Prostate gland (tissue), 2 donors: ENCODE data around the gene GCM1. TPM values are rescaled to one million over a fixed set of nuclear protein-coding genes. Genes with fewer than 3 reads are reported as not detected.

Experiments
- DNase-seq: peaks from one replicate; pipeline ENCODE4 v3.0.0-alpha.2; 2019; ENCODE audit warnings: low spot score
- H3K27ac ChIP-seq, 2 donors: fragments of 200-600 bp; sonication (generic); 2 replicates each; pipeline ENCODE4 v1.5.1; 2017 to 2019
- H3K27me3 ChIP-seq: fragments of 200-600 bp; sonication (generic); replicated peaks from 2 replicates; pipeline ENCODE4 v1.5.1; 2019; ENCODE audit not compliant: insufficient read depth
- H3K36me3 ChIP-seq, 2 donors: fragments of 200-600 bp; sonication (generic); 1 replicate in 1 of 2; 2 replicates in 1 of 2; pipeline versions ENCODE4 v1.5.1 to v1.8.1; 2017 to 2019
- H3K4me1 ChIP-seq: fragments of 200-600 bp; sonication (generic); replicated peaks from 2 replicates; pipeline ENCODE4 v1.5.1; 2019
- H3K4me3 ChIP-seq, 2 donors: fragments of 200-600 bp; sonication (generic); 2 replicates each; pipeline ENCODE4 v1.5.1; 2017 to 2019
- H3K9me3 ChIP-seq: fragments of 200-600 bp; sonication (generic); 2 replicates; pipeline ENCODE4 v1.5.1; 2017
- POLR2A ChIP-seq: fragments of 450-650 bp; IDR thresholded peaks from one replicate; pipeline ENCODE4 v1.6.1; 2016; ENCODE audit warnings: antibody characterized with exemption, mild to moderate bottlenecking
- POLR2AphosphoS5 ChIP-seq: sonication (generic); formaldehyde crosslinking; IDR thresholded peaks from one replicate; pipeline ENCODE4 v1.6.1; 2017; ENCODE audit warnings: antibody characterized with exemption
- WGBS: methylation state at CpG from one replicate; pipeline ENCODE4 v1.1.5; 2018; 5-methylcytosine and 5-hydroxymethylcytosine counted together
- intact Hi-C: fragments of 100-400 bp; cut with DNase I; formaldehyde crosslinking; loops from one replicate; pipeline ENCODE4 v1.14.2; 2022
- total RNA-seq, 2 donors: library from RNA; depleted of rRNA; stranded (reverse); fragments of >200 nt; gene quantifications; one replicate each; pipeline ENCODE4 v1.1.0, GENCODE V29; 2016
- TF ChIP-seq, protein P1 (sequence below), 4 experiments: fragments of 200-600 bp in 2 of 4; fragments of 450-650 bp in 2 of 4; sonication (generic) in 2 of 4; IDR thresholded peaks; 1 replicate in 3 of 4; 2 replicates in 1 of 4; pipeline ENCODE4 v1.5.1; 2016 to 2019; ENCODE audit warnings: antibody characterized with exemption in 4 of 4, mild to moderate bottlenecking in 2 of 4, moderate library complexity in 2 of 4

Gene GCM1
- total RNA-seq, 2 donors from 2014 or later = 0.09 to 0.34 TPM

GRCh38 chr6:53142810-53143209 is 5.8 kb downstream of the GCM1 start:
- TF ChIP-seq, protein P1, sequence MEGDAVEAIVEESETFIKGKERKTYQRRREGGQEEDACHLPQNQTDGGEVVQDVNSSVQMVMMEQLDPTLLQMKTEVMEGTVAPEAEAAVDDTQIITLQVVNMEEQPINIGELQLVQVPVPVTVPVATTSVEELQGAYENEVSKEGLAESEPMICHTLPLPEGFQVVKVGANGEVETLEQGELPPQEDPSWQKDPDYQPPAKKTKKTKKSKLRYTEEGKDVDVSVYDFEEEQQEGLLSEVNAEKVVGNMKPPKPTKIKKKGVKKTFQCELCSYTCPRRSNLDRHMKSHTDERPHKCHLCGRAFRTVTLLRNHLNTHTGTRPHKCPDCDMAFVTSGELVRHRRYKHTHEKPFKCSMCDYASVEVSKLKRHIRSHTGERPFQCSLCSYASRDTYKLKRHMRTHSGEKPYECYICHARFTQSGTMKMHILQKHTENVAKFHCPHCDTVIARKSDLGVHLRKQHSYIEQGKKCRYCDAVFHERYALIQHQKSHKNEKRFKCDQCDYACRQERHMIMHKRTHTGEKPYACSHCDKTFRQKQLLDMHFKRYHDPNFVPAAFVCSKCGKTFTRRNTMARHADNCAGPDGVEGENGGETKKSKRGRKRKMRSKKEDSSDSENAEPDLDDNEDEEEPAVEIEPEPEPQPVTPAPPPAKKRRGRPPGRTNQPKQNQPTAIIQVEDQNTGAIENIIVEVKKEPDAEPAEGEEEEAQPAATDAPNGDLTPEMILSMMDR (IDR thresholded peaks at IDR 0.05) = no peak
- TF ChIP-seq POLR2AphosphoS5 = no peak
- TF ChIP-seq POLR2A = no peak
- intact Hi-C loops = no loop called here

DNA sequence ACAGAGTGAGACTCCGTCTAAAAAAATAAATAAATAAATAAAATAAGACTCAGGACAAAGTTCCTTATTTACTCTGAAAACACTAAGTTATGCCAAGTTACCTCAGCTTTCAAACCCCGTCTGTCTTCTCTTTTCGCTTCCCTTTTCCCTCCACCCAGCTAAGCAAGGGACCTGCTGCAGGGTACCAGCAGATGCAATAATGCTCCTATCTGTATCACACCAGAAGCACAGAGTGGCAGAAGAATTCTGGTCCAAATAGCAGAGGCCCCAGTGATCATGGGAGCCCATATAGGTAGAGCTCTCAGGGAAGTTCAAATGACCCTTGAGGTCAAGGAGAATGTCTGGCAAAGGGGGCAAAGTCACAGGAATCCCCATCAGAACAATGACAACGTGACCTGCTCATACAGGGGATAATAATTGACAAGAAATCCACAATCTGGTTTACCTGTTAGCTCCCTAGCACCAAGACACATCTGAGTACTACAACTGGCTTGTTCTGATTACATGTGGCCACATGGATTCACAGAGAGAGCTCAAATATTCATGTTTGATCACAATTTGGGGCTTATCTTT is 8.7 kb downstream of the GCM1 start:
- no peak for DNase-seq
- no peaks in the 10 kb centered on the region for H3K9me3 ChIP-seq
- no peaks in the 10 kb centered on the region for H3K4me1 ChIP-seq
- intact Hi-C loops = no loop called here
- no peaks in the 10 kb centered on the region for H3K36me3 ChIP-seq
- H3K4me3 ChIP-seq = no peak overlapping the region
- 64% methylated on average over 4 of the region's 4 CpGs for WGBS
- H3K27me3 ChIP-seq = no peaks in the 10 kb centered on the region
- TF ChIP-seq POLR2AphosphoS5 (no peak), POLR2A (no peak)
- TF ChIP-seq, protein P1 (IDR thresholded peaks at IDR 0.05) = no peak
- H3K27ac ChIP-seq = peak overlapping the region in 1 of 2 donors; percentile 51

More at GRCh38 chr6:53142810-53143209, 5.8 kb downstream of the GCM1 start:
- no peaks in the 10 kb centered on the region for H3K36me3 ChIP-seq
- H3K4me3 ChIP-seq = no peak overlapping the region
- no peak overlapping the region for H3K27ac ChIP-seq
- no peaks in the 10 kb centered on the region for H3K4me1 ChIP-seq
- DNase-seq = no peak
- no peaks in the 10 kb centered on the region for H3K27me3 ChIP-seq
- H3K9me3 ChIP-seq = no peaks in the 10 kb centered on the region
- 64% methylated on average over 3 of the region's 3 CpGs for WGBS

DNA sequence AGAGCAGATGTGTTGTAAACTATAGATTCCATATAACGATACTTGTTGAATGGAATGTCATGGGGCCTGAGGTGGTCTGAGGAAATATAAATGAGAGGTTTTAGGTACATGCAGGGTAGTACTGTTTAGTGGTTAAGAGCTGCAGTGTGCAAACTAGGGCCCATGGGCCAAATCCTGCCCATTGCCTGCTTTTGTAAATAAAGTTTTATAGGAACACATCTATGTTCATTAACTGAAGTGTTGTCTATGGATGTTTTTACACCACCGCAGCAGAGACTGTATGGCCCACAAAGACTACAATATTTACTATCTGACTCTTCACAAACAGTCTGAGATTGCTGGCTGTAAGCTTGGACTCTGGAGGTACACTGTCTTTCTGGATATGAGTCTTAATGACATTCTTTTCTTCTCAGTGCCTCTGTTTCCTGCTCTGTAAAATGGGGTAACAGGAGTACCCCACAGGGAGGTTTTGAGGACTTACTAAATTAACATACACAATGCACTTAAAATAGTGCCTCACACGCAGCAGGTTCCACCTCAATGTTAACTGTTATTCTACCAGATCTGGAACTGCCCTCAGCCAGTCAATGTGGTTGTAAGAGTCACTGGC is 12.5 kb downstream of the GCM1 start:
- TF ChIP-seq POLR2A (no peak), POLR2AphosphoS5 (no peak)
- TF ChIP-seq, protein P1 (IDR thresholded peaks at IDR 0.05) = no peak
- Histone ChIP-seq H3K27ac (no peak overlapping the region), H3K36me3 (no peaks in the 10 kb centered on the region), H3K4me1 (no peaks in the 10 kb centered on the region), H3K4me3 (no peak overlapping the region), H3K9me3 (no peaks in the 10 kb centered on the region), H3K27me3 (no peaks in the 10 kb centered on the region)
- intact Hi-C loops = no loop called here
- 74% methylated on average over 3 of the region's 3 CpGs for WGBS
- no peak for DNase-seq

GRCh38 chr6:53134601-53135235 is 13.9 kb downstream of the GCM1 start:
- Histone ChIP-seq H3K4me3 (no peak overlapping the region), H3K27me3 (no peaks in the 10 kb centered on the region), H3K27ac (no peak overlapping the region), H3K4me1 (no peaks in the 10 kb centered on the region), H3K36me3 (no peaks in the 10 kb centered on the region), H3K9me3 (no peaks in the 10 kb centered on the region)
- WGBS = 70% methylated on average over 8 of the region's 8 CpGs
- intact Hi-C loops = no loop called here
- no peak for DNase-seq
- TF ChIP-seq POLR2AphosphoS5 (no peak), POLR2A (no peak)
- TF ChIP-seq, protein P1 (IDR thresholded peaks at IDR 0.05) = no peak
